PC-3 (cell line): ENCODE data around the gene IL20.

Experiments used
- EZH2 ChIP-seq: fragments of 300-600 bp; sonication (generic); IDR thresholded peaks from one replicate; pipeline ENCODE4 v1.6.1; 2017; ENCODE audit warnings: antibody characterized with exemption, mild to moderate bottlenecking, low read length; ENCODE audit not compliant: unreplicated experiment
- TF ChIP-seq, protein P1 (sequence below): fragments of 300-600 bp; sonication (generic); conservative IDR thresholded peaks from 2 replicates; pipeline ENCODE4 v1.5.1; 2017; ENCODE audit warnings: antibody characterized with exemption, low read depth, mild to moderate bottlenecking, low read length

GRCh38 chr1:206826394-206826793 is 39.0 kb upstream of the IL20 start:
- TF ChIP-seq, protein P1, sequence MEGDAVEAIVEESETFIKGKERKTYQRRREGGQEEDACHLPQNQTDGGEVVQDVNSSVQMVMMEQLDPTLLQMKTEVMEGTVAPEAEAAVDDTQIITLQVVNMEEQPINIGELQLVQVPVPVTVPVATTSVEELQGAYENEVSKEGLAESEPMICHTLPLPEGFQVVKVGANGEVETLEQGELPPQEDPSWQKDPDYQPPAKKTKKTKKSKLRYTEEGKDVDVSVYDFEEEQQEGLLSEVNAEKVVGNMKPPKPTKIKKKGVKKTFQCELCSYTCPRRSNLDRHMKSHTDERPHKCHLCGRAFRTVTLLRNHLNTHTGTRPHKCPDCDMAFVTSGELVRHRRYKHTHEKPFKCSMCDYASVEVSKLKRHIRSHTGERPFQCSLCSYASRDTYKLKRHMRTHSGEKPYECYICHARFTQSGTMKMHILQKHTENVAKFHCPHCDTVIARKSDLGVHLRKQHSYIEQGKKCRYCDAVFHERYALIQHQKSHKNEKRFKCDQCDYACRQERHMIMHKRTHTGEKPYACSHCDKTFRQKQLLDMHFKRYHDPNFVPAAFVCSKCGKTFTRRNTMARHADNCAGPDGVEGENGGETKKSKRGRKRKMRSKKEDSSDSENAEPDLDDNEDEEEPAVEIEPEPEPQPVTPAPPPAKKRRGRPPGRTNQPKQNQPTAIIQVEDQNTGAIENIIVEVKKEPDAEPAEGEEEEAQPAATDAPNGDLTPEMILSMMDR, result no peak
- TF ChIP-seq EZH2, result no peak
